ENCODE measurements around the gene FNTB.

DNA sequence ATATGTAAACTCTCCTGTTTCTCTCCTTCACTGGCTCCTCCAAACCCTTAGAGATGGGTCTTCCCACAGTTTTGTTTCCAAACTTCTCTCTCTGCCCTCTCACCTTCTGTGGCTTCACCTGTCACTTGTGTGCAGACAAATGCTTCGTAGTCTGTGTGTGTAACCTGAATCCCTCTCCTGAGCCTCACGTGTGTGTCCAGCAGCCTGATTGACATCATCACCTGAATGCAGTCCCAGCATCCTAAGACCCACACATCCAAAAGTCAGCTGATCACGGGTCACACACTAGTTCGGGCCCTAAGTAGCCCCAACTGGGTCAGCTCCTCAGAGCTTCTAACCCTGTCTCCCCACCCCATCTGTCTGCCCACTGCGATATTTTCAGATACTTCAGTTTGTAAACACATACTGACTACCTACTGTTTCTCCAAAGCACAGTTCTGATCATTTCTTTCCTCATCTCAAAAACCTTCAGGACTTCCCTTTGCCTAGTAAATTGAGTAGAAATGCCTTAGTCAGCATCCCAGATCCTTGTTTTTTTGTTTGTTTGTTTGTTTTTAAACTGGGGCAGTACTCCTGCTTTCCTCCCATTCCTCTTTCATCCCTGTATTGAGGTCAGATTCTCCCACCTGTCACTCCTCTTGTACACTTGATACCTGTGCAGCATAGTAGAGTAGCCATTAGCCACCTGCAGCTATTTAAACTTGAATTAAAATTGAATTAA lies 23.7 kb downstream of the FNTB start:
- no peak for TF ChIP-seq FOS (IDR thresholded peaks at IDR 0.05; ENCODE audit: borderline replicate concordance, insufficient read depth, low read length)
- TF ChIP-seq EZH2 (IDR thresholded peaks at IDR 0.05; ENCODE audit: borderline replicate concordance, low read depth, low read length, severe bottlenecking), result no peak
- TF ChIP-seq POLR2AphosphoS5 (IDR thresholded peaks at IDR 0.05; ENCODE audit: insufficient read depth, low read depth, low read length), result no peak
- TF ChIP-seq POLR2A (IDR thresholded peaks at IDR 0.05; ENCODE audit: low read depth, low read length), result no peak
- TF ChIP-seq, protein P1, sequence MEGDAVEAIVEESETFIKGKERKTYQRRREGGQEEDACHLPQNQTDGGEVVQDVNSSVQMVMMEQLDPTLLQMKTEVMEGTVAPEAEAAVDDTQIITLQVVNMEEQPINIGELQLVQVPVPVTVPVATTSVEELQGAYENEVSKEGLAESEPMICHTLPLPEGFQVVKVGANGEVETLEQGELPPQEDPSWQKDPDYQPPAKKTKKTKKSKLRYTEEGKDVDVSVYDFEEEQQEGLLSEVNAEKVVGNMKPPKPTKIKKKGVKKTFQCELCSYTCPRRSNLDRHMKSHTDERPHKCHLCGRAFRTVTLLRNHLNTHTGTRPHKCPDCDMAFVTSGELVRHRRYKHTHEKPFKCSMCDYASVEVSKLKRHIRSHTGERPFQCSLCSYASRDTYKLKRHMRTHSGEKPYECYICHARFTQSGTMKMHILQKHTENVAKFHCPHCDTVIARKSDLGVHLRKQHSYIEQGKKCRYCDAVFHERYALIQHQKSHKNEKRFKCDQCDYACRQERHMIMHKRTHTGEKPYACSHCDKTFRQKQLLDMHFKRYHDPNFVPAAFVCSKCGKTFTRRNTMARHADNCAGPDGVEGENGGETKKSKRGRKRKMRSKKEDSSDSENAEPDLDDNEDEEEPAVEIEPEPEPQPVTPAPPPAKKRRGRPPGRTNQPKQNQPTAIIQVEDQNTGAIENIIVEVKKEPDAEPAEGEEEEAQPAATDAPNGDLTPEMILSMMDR (IDR thresholded peaks at IDR 0.05; ENCODE audit: extremely low read depth in 1 of 2, insufficient read depth in 1 of 2, low read depth in 1 of 2, low read length in 2 of 2), result no peak
- TF ChIP-seq MYC (IDR thresholded peaks at IDR 0.05; ENCODE audit: low read depth, low read length), result no peak

Data from endothelial cell of umbilical vein (primary cell).